Measurements from ENCODE around the gene PXYLP1. TPM values are rescaled to one million over a fixed set of nuclear protein-coding genes. Genes with fewer than 3 reads are reported as not detected.

Gene PXYLP1, protein sequence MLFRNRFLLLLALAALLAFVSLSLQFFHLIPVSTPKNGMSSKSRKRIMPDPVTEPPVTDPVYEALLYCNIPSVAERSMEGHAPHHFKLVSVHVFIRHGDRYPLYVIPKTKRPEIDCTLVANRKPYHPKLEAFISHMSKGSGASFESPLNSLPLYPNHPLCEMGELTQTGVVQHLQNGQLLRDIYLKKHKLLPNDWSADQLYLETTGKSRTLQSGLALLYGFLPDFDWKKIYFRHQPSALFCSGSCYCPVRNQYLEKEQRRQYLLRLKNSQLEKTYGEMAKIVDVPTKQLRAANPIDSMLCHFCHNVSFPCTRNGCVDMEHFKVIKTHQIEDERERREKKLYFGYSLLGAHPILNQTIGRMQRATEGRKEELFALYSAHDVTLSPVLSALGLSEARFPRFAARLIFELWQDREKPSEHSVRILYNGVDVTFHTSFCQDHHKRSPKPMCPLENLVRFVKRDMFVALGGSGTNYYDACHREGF
- 10 to 100 TPM; 37.7 to 53.6 TPM for total RNA-seq
- 28.7 TPM for polyA plus RNA-seq (2013, experiment 1 of 2)
- 23.8 TPM for polyA plus RNA-seq (2013, experiment 2 of 2)
- long read RNA-seq, experiment 1, transcript PXYLP1-201 (6 exons, 3,281 nt) = major isoform, 5 of 22 reads
- long read RNA-seq, experiment 1, partial matches to known transcripts = 3 of 22 reads
- long read RNA-seq, experiment 1, other reads (novel, unspliced or antisense) = 13 of 22 reads
- long read RNA-seq, experiment 2, transcript PXYLP1-201 (6 exons, 3,281 nt) = major isoform, 97 of 131 reads
- long read RNA-seq, experiment 2, partial matches to known transcripts = 9 of 131 reads
- long read RNA-seq, experiment 2, other reads (novel, unspliced or antisense) = 21 of 131 reads
- long read RNA-seq, experiment 3, full-length matches to known transcripts = 111 of 146 reads
- long read RNA-seq, experiment 3, partial matches to known transcripts = 2 of 146 reads
- long read RNA-seq, experiment 3, other reads (novel, unspliced or antisense) = 33 of 146 reads
- long read RNA-seq, experiment 4, transcript PXYLP1-201 (6 exons, 3,281 nt) = major isoform, 15 of 31 reads
- long read RNA-seq, experiment 4, partial matches to known transcripts = 1 of 31 reads
- long read RNA-seq, experiment 4, other reads (novel, unspliced or antisense) = 14 of 31 reads

DNA sequence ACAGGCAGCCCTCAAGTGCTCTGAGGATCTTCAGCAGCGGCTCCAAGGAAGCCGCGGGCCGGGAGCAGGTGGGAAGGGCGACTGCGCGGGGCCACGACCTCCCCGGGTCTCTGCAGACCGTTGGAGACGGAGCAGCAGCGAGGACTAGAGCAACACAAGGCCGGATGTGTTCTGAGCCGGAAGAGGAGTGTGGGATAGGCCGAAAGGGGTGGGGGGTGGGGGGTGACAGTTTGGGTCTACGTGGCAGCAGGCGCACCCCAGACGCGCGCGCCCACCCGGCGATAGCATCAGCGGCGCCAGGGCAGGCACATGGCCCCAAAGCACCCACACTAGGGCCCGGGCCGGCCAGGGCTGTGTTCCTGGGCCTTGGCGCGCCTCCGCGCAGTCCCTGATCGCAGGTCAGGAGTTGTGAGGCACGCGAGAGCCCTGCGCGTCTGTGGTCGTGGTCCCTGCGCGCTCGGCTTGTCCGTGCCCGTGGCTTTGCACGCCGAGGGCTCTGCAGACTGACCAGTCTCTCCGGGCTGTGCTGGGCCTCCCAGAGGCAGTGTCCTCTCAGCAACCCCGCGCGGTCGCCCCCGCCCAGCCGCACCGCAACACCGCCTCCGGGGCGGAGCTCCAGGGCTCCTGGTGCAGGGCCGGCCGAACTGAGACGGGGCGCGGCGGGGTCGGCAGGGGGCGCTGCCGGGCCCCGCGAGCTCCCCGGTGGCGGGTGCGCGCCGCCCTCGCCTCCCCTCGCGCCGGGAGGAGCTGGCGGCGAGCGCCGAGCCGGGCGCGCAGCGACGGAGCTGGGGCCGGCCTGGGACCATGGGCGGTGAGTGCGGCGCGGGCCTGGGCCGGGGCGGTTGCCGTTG is at the start of gene PXYLP1:
Gene PXYLP1, plus strand, starts transcription at position 725 of the 851 bp plus-strand sequence. CDS start 28,351 bp downstream, outside the sequence.
- peaks cover 18% of the 10 kb centered on the region for H3K36me3 ChIP-seq (ENCODE audit: control insufficient read depth, insufficient read depth, low read length)
- Mint-ChIP-seq H3K27me3 (ENCODE audit: insufficient read depth) (peaks cover 6% of the 10 kb centered on the region), H3K4me3 (peak within 1 kb of the TSS; percentile 68), H3K9me3 (no peaks in the 10 kb centered on the region), H3K36me3 (ENCODE audit: low read depth) (peaks cover 17% of the 10 kb centered on the region), H3K27ac (peak within 1 kb of the TSS; percentile 77), H3K4me1 (peaks cover 49% of the 10 kb centered on the region)
- H3K4me3 ChIP-seq (ENCODE audit: low read length) = peak within 1 kb of the TSS; percentile 93
- H3K27ac ChIP-seq (ENCODE audit: low read depth, low read length) = no peak within 1 kb of the TSS
- peaks cover 10% of the 10 kb centered on the region for H3K4me1 ChIP-seq (ENCODE audit: control insufficient read depth, insufficient read depth, low read length)
- H3K9me3 ChIP-seq (ENCODE audit: control insufficient read depth, low read length) = no peaks in the 10 kb centered on the region
- peak; percentile 97 for DNase-seq
- H3K9ac ChIP-seq (ENCODE audit: extremely low read depth, low read length, poor library complexity, severe bottlenecking) = peak within 1 kb of the TSS; percentile 58
- TF ChIP-seq, protein P1, sequence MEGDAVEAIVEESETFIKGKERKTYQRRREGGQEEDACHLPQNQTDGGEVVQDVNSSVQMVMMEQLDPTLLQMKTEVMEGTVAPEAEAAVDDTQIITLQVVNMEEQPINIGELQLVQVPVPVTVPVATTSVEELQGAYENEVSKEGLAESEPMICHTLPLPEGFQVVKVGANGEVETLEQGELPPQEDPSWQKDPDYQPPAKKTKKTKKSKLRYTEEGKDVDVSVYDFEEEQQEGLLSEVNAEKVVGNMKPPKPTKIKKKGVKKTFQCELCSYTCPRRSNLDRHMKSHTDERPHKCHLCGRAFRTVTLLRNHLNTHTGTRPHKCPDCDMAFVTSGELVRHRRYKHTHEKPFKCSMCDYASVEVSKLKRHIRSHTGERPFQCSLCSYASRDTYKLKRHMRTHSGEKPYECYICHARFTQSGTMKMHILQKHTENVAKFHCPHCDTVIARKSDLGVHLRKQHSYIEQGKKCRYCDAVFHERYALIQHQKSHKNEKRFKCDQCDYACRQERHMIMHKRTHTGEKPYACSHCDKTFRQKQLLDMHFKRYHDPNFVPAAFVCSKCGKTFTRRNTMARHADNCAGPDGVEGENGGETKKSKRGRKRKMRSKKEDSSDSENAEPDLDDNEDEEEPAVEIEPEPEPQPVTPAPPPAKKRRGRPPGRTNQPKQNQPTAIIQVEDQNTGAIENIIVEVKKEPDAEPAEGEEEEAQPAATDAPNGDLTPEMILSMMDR (conservative IDR thresholded peaks at IDR 0.05) = peak; percentile 80
- 18 to 30% methylated on average over 16 to 92 of the region's 92 CpGs for WGBS, 2 experiments (ENCODE audit: insufficient coverage in 1 of 2, insufficient read length in 1 of 2)
- no peaks in the 10 kb centered on the region for H3K27me3 ChIP-seq (ENCODE audit: control insufficient read depth, insufficient read depth, low read length, poor library complexity, severe bottlenecking)

DNA sequence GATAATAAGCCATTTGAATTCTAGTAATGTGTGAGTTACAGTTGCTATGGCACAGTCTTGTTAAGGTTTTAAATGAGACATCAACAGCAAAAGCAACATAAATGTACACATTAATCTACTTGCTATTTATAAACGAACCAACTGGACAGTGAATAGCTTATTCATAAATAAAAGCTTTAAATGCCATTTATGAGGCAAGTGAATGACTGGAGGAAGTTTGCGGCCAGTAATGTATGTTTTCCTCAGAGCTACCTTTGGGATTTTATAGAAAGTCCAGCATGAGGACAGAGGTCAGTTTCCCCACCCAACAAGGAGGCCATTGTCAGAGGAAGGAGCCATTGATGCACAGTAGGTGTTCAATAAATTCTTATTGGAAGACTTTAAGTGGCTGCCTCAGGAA is 48.0 kb upstream of the PXYLP1 start:
- no peak overlapping the region for H3K27ac ChIP-seq (ENCODE audit: low read depth, low read length)
- Mint-ChIP-seq H3K4me1 (peaks cover 4% of the 10 kb centered on the region), H3K27ac (no peak overlapping the region), H3K4me3 (no peak overlapping the region), H3K9me3 (peaks cover 25% of the 10 kb centered on the region), H3K27me3 (ENCODE audit: insufficient read depth) (no peaks in the 10 kb centered on the region), H3K36me3 (ENCODE audit: low read depth) (no peaks in the 10 kb centered on the region)
- H3K4me1 ChIP-seq (ENCODE audit: control insufficient read depth, insufficient read depth, low read length) = no peaks in the 10 kb centered on the region
- TF ChIP-seq, protein P1 (conservative IDR thresholded peaks at IDR 0.05) = no peak
- DNase-seq = no peak
- no peaks in the 10 kb centered on the region for H3K27me3 ChIP-seq (ENCODE audit: control insufficient read depth, insufficient read depth, low read length, poor library complexity, severe bottlenecking)
- 50% methylated on average over 2 of the region's 2 CpGs; no CpG with 5 or more reads in 1 of the 2 experiments for WGBS, 2 experiments (ENCODE audit: insufficient coverage in 1 of 2, insufficient read length in 1 of 2)
- H3K36me3 ChIP-seq (ENCODE audit: control insufficient read depth, insufficient read depth, low read length) = no peaks in the 10 kb centered on the region
- peaks cover 13% of the 10 kb centered on the region for H3K9me3 ChIP-seq (ENCODE audit: control insufficient read depth, low read length)
- no peak overlapping the region for H3K4me3 ChIP-seq (ENCODE audit: low read length)
- no peak overlapping the region for H3K9ac ChIP-seq (ENCODE audit: extremely low read depth, low read length, poor library complexity, severe bottlenecking)

All from endodermal cell (in vitro differentiated cells).